Transverse colon (tissue), 4 donors: ENCODE results near the gene SHROOM1.

ENCODE experiments used
- CTCF ChIP-seq, 5 experiments: fragments of 200-600 bp in 3 of 5; fragments of 450-650 bp in 2 of 5; sonication (generic) in 3 of 5; IDR thresholded peaks; 1 replicate in 2 of 5; 2 replicates in 3 of 5; pipeline ENCODE4 v1.5.1; 2016 to 2017; ENCODE audit warnings: antibody characterized with exemption in 5 of 5, inconsistent platforms in 3 of 5, mild to moderate bottlenecking in 2 of 5, moderate library complexity in 1 of 5
- EP300 ChIP-seq: sonication (generic); formaldehyde crosslinking; IDR thresholded peaks from one replicate; pipeline ENCODE4 v1.6.1; 2017; ENCODE audit warnings: antibody characterized with exemption, low read depth
- POLR2AphosphoS5 ChIP-seq, 3 donors: sonication (generic); formaldehyde crosslinking; IDR thresholded peaks; one replicate each; pipeline ENCODE4 v1.6.1; 2016; ENCODE audit warnings: antibody characterized with exemption in 3 of 3

DNA sequence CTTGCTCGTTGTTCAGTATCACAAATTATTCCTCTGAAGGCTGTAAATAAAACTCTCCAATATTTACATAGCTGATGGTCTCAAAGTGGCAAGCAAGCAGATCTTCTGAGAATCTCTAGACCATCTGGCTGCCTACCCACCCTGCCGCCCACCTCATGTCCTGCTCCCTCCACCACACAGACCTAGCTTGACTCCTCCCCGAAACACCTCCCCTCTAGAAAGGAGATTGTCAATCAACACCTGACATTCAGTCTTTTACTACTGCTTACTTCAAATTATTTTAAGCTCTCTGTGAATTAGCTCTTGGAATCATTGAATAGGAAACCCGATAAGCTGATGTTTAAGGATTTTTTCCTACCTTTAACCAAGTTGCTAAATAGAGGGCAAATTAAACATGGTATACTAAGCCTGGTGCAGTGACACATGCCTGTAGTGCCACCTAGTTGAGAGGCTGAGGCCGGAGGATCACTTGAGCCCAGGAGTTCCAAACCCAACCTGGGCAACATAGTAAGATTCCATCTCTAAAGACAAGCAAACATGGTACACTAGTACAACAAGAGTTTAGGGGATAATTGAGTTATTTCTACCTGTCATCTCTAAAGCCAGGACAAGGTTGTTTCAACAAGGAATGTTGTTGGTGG, 28.3 kb downstream of the SHROOM1 start:
- TF ChIP-seq EP300 (no peak), POLR2AphosphoS5 (IDR thresholded peaks at IDR 0.05) (no peak), CTCF (IDR thresholded peaks at IDR 0.05) (no peak)
